K562 (cell line): Measurements from ENCODE around the gene LAMB3. TPM values are rescaled to one million over a fixed set of nuclear protein-coding genes. Genes with fewer than 3 reads are reported as not detected.

Experiments
- ATAC-seq: fragments of 200-7000 bp; cut with Tn5 transposase; 3 replicates; pipeline ENCODE4 v1.9.1; 2020; ENCODE audit warnings: moderate library complexity
- BruUV-seq: library from RNA; stranded (reverse); fragments of 400-500 nt; replicated peaks from 2 replicates; lab custom pipeline; 2021; lab: Mats Ljungman, UMichigan
- CTCF ChIA-PET: fragments of 300-600 bp; formaldehyde crosslinking; extraction: SDS; loops from one replicate; lab custom pipeline; 2021; ENCODE audit warnings: low intra/inter-chr PET ratio; lab: Yijun Ruan, JAX
- POLR2A ChIA-PET: fragments of 300-600, 350-650 bp; sonication (Branson Sonifier 250); formaldehyde crosslinking; extraction: SDS; loops from one replicate; lab custom pipeline; 2021; ENCODE audit warnings: antibody characterized with exemption, inconsistent platforms; lab: Yijun Ruan, JAX
- DNase-seq, 4 experiments: peaks; one replicate each; pipeline versions ENCODE4 v3.0.0 to v3.0.0-alpha.2; 2011 to 2018; ENCODE audit warnings: low spot score in 3 of 4, mixed read lengths in 3 of 4; ENCODE audit errors: extremely low read depth in 1 of 4
- FAIRE-seq: peaks from 2 replicates; lab custom pipeline; 2011; peaks lifted over from hg19 to GRCh38; lab: Jason Lieb, UNC
- H2AFZ ChIP-seq: 2 replicates; pipeline ENCODE4 v1.6.0; 2011; ENCODE audit warnings: low read depth, low read length, control low read depth, inconsistent platforms
- H3K27ac ChIP-seq: fragments of 200-600 bp; 3 replicates; pipeline ENCODE4 v1.8.0; 2011; ENCODE audit warnings: low read depth, mild to moderate bottlenecking, control low read depth, inconsistent platforms, low read length, moderate library complexity, mixed read lengths; ENCODE audit errors: extremely low read depth
- H3K27me3 ChIP-seq, 2 experiments: fragments of 300-600 bp in 1 of 2; 2 replicates in 1 of 2; 3 replicates in 1 of 2; pipeline versions ENCODE4 v1.6.0 to v1.8.0; 2011; ENCODE audit warnings: inconsistent platforms in 2 of 2, low read length in 2 of 2, mild to moderate bottlenecking in 1 of 2, mixed read lengths in 1 of 2, moderate library complexity in 1 of 2; ENCODE audit not compliant: control insufficient read depth in 2 of 2, insufficient read depth in 2 of 2
- H3K36me3 ChIP-seq: fragments of 300-600 bp; 3 replicates; pipeline ENCODE4 v1.8.0; 2011; ENCODE audit warnings: mild to moderate bottlenecking, low read length, inconsistent platforms; ENCODE audit not compliant: control insufficient read depth, insufficient read depth
- H3K4me1 ChIP-seq, 2 experiments: fragments of 200-600 bp in 1 of 2; replicated peaks in 1 of 2; 2 replicates in 1 of 2; 3 replicates in 1 of 2; pipeline versions ENCODE4 v1.5.1 to v1.8.0; 2011; ENCODE audit warnings: inconsistent platforms in 2 of 2, low read length in 2 of 2, mild to moderate bottlenecking in 1 of 2, mixed read lengths in 1 of 2, moderate library complexity in 1 of 2; ENCODE audit not compliant: control insufficient read depth in 2 of 2, insufficient read depth in 2 of 2
- H3K4me2 ChIP-seq: 2 replicates; pipeline ENCODE4 v1.6.1; 2011; ENCODE audit warnings: low read length, control low read depth, inconsistent platforms, mixed read lengths; ENCODE audit not compliant: insufficient read depth
- H3K4me3 ChIP-seq: fragments of 200-600 bp; sonication (generic), shearing (Covaris generic); 2 replicates; pipeline ENCODE4 v1.5.1; 2016; ENCODE audit warnings: control low read depth, inconsistent platforms
- H3K79me2 ChIP-seq: fragments of 200-600 bp; 3 replicates; pipeline ENCODE4 v1.8.0; 2011; ENCODE audit warnings: low read length, inconsistent platforms; ENCODE audit not compliant: control insufficient read depth, insufficient read depth
- H3K9ac ChIP-seq, 2 experiments: 2 replicates each; pipeline versions ENCODE4 v1.6.0 to v1.6.1; 2011; ENCODE audit warnings: low read depth in 2 of 2, low read length in 2 of 2, control low read depth in 1 of 2, inconsistent platforms in 1 of 2, mild to moderate bottlenecking in 1 of 2, mixed read lengths in 1 of 2; ENCODE audit not compliant: insufficient read depth in 1 of 2
- H3K9me1 ChIP-seq: one replicate; pipeline ENCODE4 v1.6.0; 2011; ENCODE audit warnings: inconsistent platforms, mild to moderate bottlenecking, low read length, moderate library complexity; ENCODE audit not compliant: control insufficient read depth, insufficient read depth
- H3K9me3 ChIP-seq: replicated peaks from 2 replicates; pipeline ENCODE4 v1.5.1; 2011; ENCODE audit warnings: low read depth, low read length, inconsistent platforms; ENCODE audit not compliant: control insufficient read depth, insufficient read depth
- H4K20me1 ChIP-seq: replicated peaks from 2 replicates; pipeline ENCODE4 v1.6.1; 2011; ENCODE audit warnings: low read length, inconsistent platforms, mixed read lengths; ENCODE audit not compliant: control insufficient read depth, insufficient read depth
- ATF2 ChIP-seq: sonication (generic); formaldehyde crosslinking; IDR thresholded peaks from 2 replicates; pipeline ENCODE4 v1.8.1; 2022; ENCODE audit warnings: missing genetic modification reagents
- BCOR ChIP-seq: fragments of 450-650 bp; IDR thresholded peaks from 2 replicates; pipeline ENCODE4 v1.6.1; 2016
- BRD4 ChIP-seq: fragments of 200-600 bp; sonication (generic); IDR thresholded peaks from 2 replicates; pipeline ENCODE4 v1.6.1; 2017; ENCODE audit warnings: inconsistent platforms
- DIDO1 ChIP-seq: fragments of 450-650 bp; IDR thresholded peaks from 2 replicates; pipeline ENCODE4 v1.6.1; 2016; ENCODE audit warnings: low read depth, missing biosample characterization, missing genetic modification characterization
- KLF13 ChIP-seq: fragments of 450-650 bp; IDR thresholded peaks from 2 replicates; pipeline ENCODE4 v1.6.1; 2016; ENCODE audit warnings: missing genetic modification characterization, low read depth, mild to moderate bottlenecking, missing compliant biosample characterization, moderate library complexity, borderline replicate concordance
- MBD2 ChIP-seq: sonication (generic); IDR thresholded peaks from 2 replicates; pipeline ENCODE4 v1.6.1; 2016; ENCODE audit warnings: low read depth, borderline replicate concordance
- NRF1 ChIP-seq, 2 experiments: fragments of 450-650 bp; IDR thresholded peaks in 1 of 2; conservative IDR thresholded peaks in 1 of 2; 2 replicates each; pipeline ENCODE4 v1.6.1; 2014; ENCODE audit warnings: mild to moderate bottlenecking in 2 of 2
- RAD21 ChIP-seq, 2 experiments: fragments of 250-450 bp in 1 of 2; fragments of 450-650 bp in 1 of 2; sonication (Bioruptor Pico) in 1 of 2; formaldehyde crosslinking in 1 of 2; IDR thresholded peaks in 1 of 2; conservative IDR thresholded peaks in 1 of 2; 2 replicates each; pipeline versions ENCODE4 v1.4.0 to v1.8.0; 2020 to 2022; ENCODE audit warnings: mild to moderate bottlenecking in 2 of 2, moderate library complexity in 1 of 2
- RFX7 ChIP-seq: fragments of 250-450 bp; sonication (Bioruptor Pico); IDR thresholded peaks from 2 replicates; pipeline ENCODE4 v1.5.1; 2021; ENCODE audit warnings: mild to moderate bottlenecking
- RREB1 ChIP-seq: fragments of 250-450 bp; sonication (Bioruptor Pico); IDR thresholded peaks from 2 replicates; pipeline ENCODE4 v1.4.0; 2020
- SIN3B ChIP-seq: fragments of 450-650 bp; IDR thresholded peaks from 2 replicates; pipeline ENCODE4 v1.6.1; 2017; ENCODE audit warnings: low read depth, mild to moderate bottlenecking, moderate library complexity
- ZBTB7A ChIP-seq: IDR thresholded peaks from 2 replicates; pipeline ENCODE4 v1.6.1; 2011; ENCODE audit warnings: low read depth, mild to moderate bottlenecking, low read length, moderate library complexity, borderline replicate concordance; ENCODE audit not compliant: control insufficient read depth
- ZNF551 ChIP-seq: fragments of 250-450 bp; sonication (Bioruptor Pico); IDR thresholded peaks from 2 replicates; pipeline ENCODE4 v1.5.0; 2021; ENCODE audit warnings: mild to moderate bottlenecking, moderate library complexity
- ZNF586 ChIP-seq: fragments of 450-650 bp; formaldehyde crosslinking; conservative IDR thresholded peaks from 2 replicates; pipeline ENCODE4 v1.4.0; 2020; ENCODE audit warnings: mild to moderate bottlenecking, moderate library complexity
- ZNF75A ChIP-seq: fragments of 450-650 bp; formaldehyde crosslinking; IDR thresholded peaks from 2 replicates; pipeline ENCODE4 v1.4.0; 2020; ENCODE audit warnings: mild to moderate bottlenecking
- WGBS: fragments of 100-300 bp; shearing (Covaris generic); methylation state at CpG from one replicate; pipeline ENCODE4 v1.1.6; 2016; ENCODE audit warnings: low coverage, mixed read lengths; ENCODE audit not compliant: insufficient coverage; ENCODE audit errors: missing lambda C conversion rate; 5-methylcytosine and 5-hydroxymethylcytosine counted together
- in situ Hi-C: fragments of 300-500 bp; cut with MboI; formaldehyde crosslinking; loops from 4 replicates; pipeline ENCODE4 v1.15.0; 2018; ENCODE audit warnings: inconsistent platforms, mixed read lengths
- intact Hi-C: fragments of 100-400 bp; cut with micrococcal nuclease; formaldehyde crosslinking; loops from 2 replicates; pipeline ENCODE4 v1.14.2; 2022
- polyA plus RNA-seq, 8 experiments: library from polyadenylated mRNA; depleted of rRNA in 4 of 8; stranded (reverse) in 5 of 8; unstranded in 3 of 8; fragments of >200 nt; fragmentation: Nextera tagmentation in 2 of 8; fragmentation: Illumina TruSeq in 1 of 8; extraction: Ambion mirVana in 2 of 8; extraction: Trizol in 1 of 8; gene quantifications; 2 replicates each; pipeline versions ENCODE4 v1.2.1 to v1.2.3, GENCODE V29; 2011 to 2014; ENCODE audit warnings: inconsistent platforms in 1 of 8, missing spikeins in 1 of 8
- total RNA-seq, 7 experiments: library from RNA; depleted of rRNA in 6 of 7; stranded (reverse); fragments of >200 nt in 6 of 7; fragmentation: Illumina TruSeq in 2 of 7; extraction: Trizol in 2 of 7; gene quantifications; 2 replicates each; pipeline versions ENCODE4 v1.2.1 to v1.2.3, GENCODE V29; 2011 to 2021; ENCODE audit warnings: low replicate concordance in 1 of 7

The LAMB3 gene
- total and polyA plus RNA-seq, 9 of the 15 experiments (the other 6 are each of a cell fraction or from before 2014, with no cell fraction given) = 0.08 to 1.3 (median 0.91) TPM

GRCh38 chr1:209692745-209693504 is 40.7 kb upstream of the LAMB3 start:
- H3K27me3 ChIP-seq = peaks cover 0 to 3% of the 10 kb centered on the region in 2 experiments; a peak in 1 of 5 replicates
- in situ Hi-C loops (no loop called here), intact Hi-C loops (loop anchor here (1.0 to 10.0 kb wide), 7 partner anchors 50 to 292 kb away; no protein-coding TSS in a partner anchor)
- peak; percentile 79 for ATAC-seq
- H2AFZ ChIP-seq = no peak overlapping the region
- H3K79me2 ChIP-seq = no peaks in the 10 kb centered on the region
- no TSS peak for BruUV-seq
- no peak overlapping the region for H3K4me3 ChIP-seq
- H3K27ac ChIP-seq = no peak overlapping the region
- H3K36me3 ChIP-seq = no peaks in the 10 kb centered on the region
- ChIA-PET POLR2A (interaction anchor here (0.6 to 1.2 kb wide), 4 partner anchors 20 to 123 kb away, joined by 3 to 5 read pairs (median 3); no protein-coding TSS in a partner anchor), CTCF (interaction anchor here (0.7 to 3.8 kb wide), 9 partner anchors 49 to 127 kb away, joined by 3 to 64 read pairs (median 5); no protein-coding TSS in a partner anchor)
- FAIRE-seq = peak; percentile 89
- H3K4me2 ChIP-seq = no peak overlapping the region
- H3K9me1 ChIP-seq = no peaks in the 10 kb centered on the region
- H3K9ac ChIP-seq = no peak overlapping the region
- no peaks in the 10 kb centered on the region for H3K9me3 ChIP-seq
- no peaks in the 10 kb centered on the region for H4K20me1 ChIP-seq
- no peaks in the 10 kb centered on the region; a peak in 2 of 5 replicates for H3K4me1 ChIP-seq
- WGBS = 0% methylated on average over 3 of the region's 3 CpGs
- DNase-seq = peak; percentile 72 to 85 (median 76)
- TF ChIP-seq SIN3B = no peak
- TF ChIP-seq ZNF75A (CRISPR knock-in tag) = no peak
- TF ChIP-seq RAD21 (CRISPR knock-in tag; conservative IDR thresholded peaks at IDR 0.05 in 1 of 2, IDR thresholded peaks at IDR 0.05 in 1 of 2) = peak; percentile 99 to 100
- TF ChIP-seq ATF2 (CRISPR knock-in tag) = no peak
- TF ChIP-seq ZBTB7A = no peak
- TF ChIP-seq KLF13 (tag) = no peak
- no peak for TF ChIP-seq BCOR
- TF ChIP-seq RFX7 (CRISPR knock-in tag) = no peak
- TF ChIP-seq ZNF586 (CRISPR knock-in tag) = no peak
- no peak for TF ChIP-seq MBD2
- no peak for TF ChIP-seq RREB1
- no peak for TF ChIP-seq BRD4
- TF ChIP-seq NRF1 (conservative IDR thresholded peaks at IDR 0.05 in 1 of 2, IDR thresholded peaks at IDR 0.05 in 1 of 2) = no peak
- TF ChIP-seq ZNF551 (CRISPR knock-in tag) = no peak
- no peak for TF ChIP-seq DIDO1 (tag)
